Small intestine (tissue), 7 donors: ENCODE results near the gene CDK5. TPM values are rescaled to one million over a fixed set of nuclear protein-coding genes. Genes with fewer than 3 reads are reported as not detected.

Source experiments
- DNase-seq, 2 donors: peaks; one replicate each; pipeline versions ENCODE4 v3.0.0 to v3.0.0-alpha.2; 2013
- FAIRE-seq: peaks from 2 replicates; lab custom pipeline; 2012; peaks lifted over from hg19 to GRCh38; lab: Jason Lieb, UNC
- H3K27ac ChIP-seq, 3 donors: one replicate each; pipeline ENCODE4 v1.5.1; 2013; ENCODE audit warnings: low read length in 2 of 3, mild to moderate bottlenecking in 2 of 3, control low read depth in 1 of 3, inconsistent platforms in 1 of 3, low read depth in 1 of 3, moderate library complexity in 1 of 3
- H3K27me3 ChIP-seq, 3 donors: one replicate each; pipeline ENCODE4 v1.6.1; 2013; ENCODE audit warnings: low read length in 3 of 3, inconsistent platforms in 1 of 3; ENCODE audit not compliant: control insufficient read depth in 3 of 3, insufficient read depth in 3 of 3
- H3K36me3 ChIP-seq, 3 donors: one replicate each; pipeline ENCODE4 v1.6.1; 2013; ENCODE audit warnings: low read length in 3 of 3, inconsistent platforms in 1 of 3, low read depth in 1 of 3, mild to moderate bottlenecking in 1 of 3, moderate library complexity in 1 of 3; ENCODE audit not compliant: control insufficient read depth in 3 of 3, insufficient read depth in 2 of 3
- H3K4me1 ChIP-seq, 3 donors: one replicate each; pipeline ENCODE4 v1.6.1; 2013; ENCODE audit warnings: low read length in 2 of 3, inconsistent platforms in 1 of 3, low read depth in 1 of 3, mild to moderate bottlenecking in 1 of 3, moderate library complexity in 1 of 3; ENCODE audit not compliant: control insufficient read depth in 3 of 3, insufficient read depth in 2 of 3
- H3K4me3 ChIP-seq, 3 donors: one replicate each; pipeline ENCODE4 v1.5.1; 2013; ENCODE audit warnings: low read length in 3 of 3, control low read depth in 1 of 3, inconsistent platforms in 1 of 3, low read depth in 1 of 3, mild to moderate bottlenecking in 1 of 3, moderate library complexity in 1 of 3
- H3K9me3 ChIP-seq, 2 donors: one replicate each; pipeline ENCODE4 v1.6.1; 2013; ENCODE audit warnings: low read depth in 1 of 2, low read length in 1 of 2; ENCODE audit not compliant: control insufficient read depth in 2 of 2, insufficient read depth in 1 of 2
- WGBS, 3 donors: extraction: QIAGEN DNeasy Blood & Tissue Kit; methylation state at CpG; one replicate each; pipeline ENCODE4 v1.1.7; 2013; 5-methylcytosine and 5-hydroxymethylcytosine counted together
- polyA plus RNA-seq, 4 donors: library from polyadenylated mRNA; stranded (reverse) in 3 of 4; unstranded in 1 of 4; fragments of 200-250 nt in 3 of 4; fragments of 120-200 nt in 1 of 4; gene quantifications; one replicate each; pipeline versions ENCODE4 v1.2.1 to v1.2.3, GENCODE V29; 2013
- donor health status: healthy with polysubstance abuse.
- donor health status: control.
- donor health status: control.
- donor health status: Bipolar disorder and iron deficiency.
- donor health status: healthy.

The CDK5 gene
- polyA plus RNA-seq, 4 donors: 10.8 to 19.7 (median 11.9) TPM

GRCh38 chr7:151025924-151026671 lies 31.6 kb downstream of the CDK5 start:
- Histone ChIP-seq H3K4me1 (peaks cover 0 to 16% (median 0%) of the 10 kb centered on the region in 3 donors), H3K27ac (no peak overlapping the region), H3K4me3 (no peak overlapping the region), H3K36me3 (no peaks in the 10 kb centered on the region), H3K27me3 (peaks cover 0 to 2% (median 0%) of the 10 kb centered on the region in 3 donors), H3K9me3 (no peaks in the 10 kb centered on the region)
- DNase-seq (no peak), FAIRE-seq (no peak)
- 83 to 86% (median 86%) methylated on average over 4 of the region's 4 CpGs for WGBS, 3 donors

GRCh38 chr7:151024435-151025056 lies 33.2 kb downstream of the CDK5 start, which contains the start of gene ATG9B:
Gene ATG9B (minus strand): TSS chr7:151024494. CDS start chr7:151024423, 71 bp downstream.
- Histone ChIP-seq H3K4me3 (no peak within 1 kb of the TSS), H3K4me1 (peaks cover 0 to 16% (median 0%) of the 10 kb centered on the region in 3 donors), H3K36me3 (no peaks in the 10 kb centered on the region), H3K27me3 (peaks cover 0 to 18% (median 5%) of the 10 kb centered on the region in 3 donors), H3K9me3 (no peaks in the 10 kb centered on the region), H3K27ac (no peak within 1 kb of the TSS)
- no peak for FAIRE-seq
- no peak for DNase-seq
- WGBS, 3 donors: 70 to 73% (median 73%) methylated on average over 4 of the region's 4 CpGs

GRCh38 chr7:151023232-151023631 lies 34.5 kb downstream of the CDK5 start:
- H3K27me3 ChIP-seq: peaks cover 3 to 30% (median 10%) of the 10 kb centered on the region in 3 donors
- H3K4me1 ChIP-seq: peaks cover 0 to 18% (median 2%) of the 10 kb centered on the region in 3 donors
- FAIRE-seq (no peak), DNase-seq (no peak)
- no peaks in the 10 kb centered on the region for H3K36me3 ChIP-seq
- no peak overlapping the region for H3K4me3 ChIP-seq
- 78 to 82% (median 82%) methylated on average over 10 of the region's 10 CpGs for whole genome bisulfite sequencing, 3 donors
- H3K9me3 ChIP-seq: no peaks in the 10 kb centered on the region
- no peak overlapping the region for H3K27ac ChIP-seq

- Histone ChIP-seq H3K27me3 (peaks cover 3 to 44% (median 10%) of the 10 kb centered on the region in 3 donors), H3K9me3 (no peaks in the 10 kb centered on the region), H3K4me1 (peaks cover 0 to 17% (median 2%) of the 10 kb centered on the region in 3 donors), H3K36me3 (no peaks in the 10 kb centered on the region), H3K27ac (no peak overlapping the region), H3K4me3 (no peak overlapping the region)
- DNase-seq: no peak
- 56 to 59% (median 58%) methylated on average over 7 of the region's 7 CpGs for WGBS, 3 donors
- FAIRE-seq: no peak
Observed at GRCh38 chr7:151020231-151020630, 37.5 kb downstream of the CDK5 start.

GRCh38 chr7:151019130-151019447 lies 38.6 kb downstream of the CDK5 start:
- no peak overlapping the region for H3K4me3 ChIP-seq
- peaks cover 3 to 44% (median 10%) of the 10 kb centered on the region in 3 donors for H3K27me3 ChIP-seq
- 15 to 33% (median 20%) methylated on average over 15 to 20 of the region's 20 CpGs for WGBS, 3 donors

GRCh38 chr7:151018421-151019129 lies 39.1 kb downstream of the CDK5 start:
- peak in 1 of 2 donors; percentile 73 for DNase-seq
- H3K27ac ChIP-seq: no peak overlapping the region

More at GRCh38 chr7:151019130-151019447, 38.6 kb downstream of the CDK5 start:
- FAIRE-seq: no peak
- H3K4me1 ChIP-seq: peaks cover 0 to 20% (median 2%) of the 10 kb centered on the region in 3 donors
- H3K9me3 ChIP-seq: no peaks in the 10 kb centered on the region
- H3K27ac ChIP-seq: no peak overlapping the region
- no peak for DNase-seq
- H3K36me3 ChIP-seq: peaks cover 0 to 2% (median 0%) of the 10 kb centered on the region in 3 donors

GRCh38 chr7:151017953-151018420 lies 39.7 kb downstream of the CDK5 start:
- H3K27ac ChIP-seq: no peak overlapping the region
- peak; percentile 34 to 81 for DNase-seq
- FAIRE-seq: no peak

More at GRCh38 chr7:151018421-151019129, 39.1 kb downstream of the CDK5 start:
- Histone ChIP-seq H3K4me3 (peak overlapping the region in 1 of 3 donors; percentile 20), H3K4me1 (peaks cover 0 to 25% (median 2%) of the 10 kb centered on the region in 3 donors), H3K36me3 (peaks cover 0 to 5% (median 0%) of the 10 kb centered on the region in 3 donors), H3K27me3 (peaks cover 3 to 44% (median 10%) of the 10 kb centered on the region in 3 donors), H3K9me3 (no peaks in the 10 kb centered on the region)
- WGBS, 3 donors: 1 to 3% (median 2%) methylated on average over 49 to 82 of the region's 82 CpGs
- FAIRE-seq: no peak

More at GRCh38 chr7:151017953-151018420, 39.7 kb downstream of the CDK5 start:
- H3K4me1 ChIP-seq: peaks cover under 1 to 29% (median 6%) of the 10 kb centered on the region in 3 donors
- 5 to 9% (median 7%) methylated on average over 30 to 34 of the region's 34 CpGs for WGBS, 3 donors
- H3K4me3 ChIP-seq: peak overlapping the region in 1 of 3 donors; percentile 20
- H3K36me3 ChIP-seq: peaks cover 0 to 5% (median 0%) of the 10 kb centered on the region in 3 donors
- no peaks in the 10 kb centered on the region for H3K9me3 ChIP-seq
- peaks cover 3 to 44% (median 10%) of the 10 kb centered on the region in 3 donors for H3K27me3 ChIP-seq
